Kidney epithelial cell (primary cell): ENCODE data around the gene MAN1A2. TPM values are rescaled to one million over a fixed set of nuclear protein-coding genes. Genes with fewer than 3 reads are reported as not detected.
"Not testable (repeated sequence)": the region's sequence is repeated elsewhere in the genome, so short reads cannot be mapped to it uniquely, and the experiment has no call there.

ENCODE experiments used
- DNase-seq: peaks from one replicate; pipeline ENCODE4 v3.0.0-alpha.2; 2010; ENCODE audit warnings: low read depth
- H3K27me3 ChIP-seq: 2 replicates; pipeline ENCODE4 v1.6.0; 2011; ENCODE audit warnings: low read length; ENCODE audit not compliant: control insufficient read depth, insufficient read depth
- H3K36me3 ChIP-seq: 2 replicates; pipeline ENCODE4 v1.5.1; 2011; ENCODE audit warnings: low read length; ENCODE audit not compliant: control insufficient read depth, insufficient read depth
- H3K4me3 ChIP-seq: 2 replicates; pipeline ENCODE4 v1.5.1; 2011; ENCODE audit warnings: low read depth, mild to moderate bottlenecking, control low read depth, low read length
- total RNA-seq: library from RNA; depleted of rRNA; stranded (reverse); fragments of >200 nt; gene quantifications from 2 replicates; pipeline ENCODE4 v1.2.3, GENCODE V29; 2015
- TF ChIP-seq, protein P1 (sequence below): IDR thresholded peaks from 2 replicates; pipeline ENCODE4 v1.5.1; 2011; ENCODE audit warnings: mild to moderate bottlenecking, moderate library complexity, low read length, control low read depth, inconsistent platforms; ENCODE audit not compliant: insufficient read depth, poor library complexity, severe bottlenecking

MAN1A2 gene
- total RNA-seq, 1 donor from 2014 or later = 22.0 TPM

DNA sequence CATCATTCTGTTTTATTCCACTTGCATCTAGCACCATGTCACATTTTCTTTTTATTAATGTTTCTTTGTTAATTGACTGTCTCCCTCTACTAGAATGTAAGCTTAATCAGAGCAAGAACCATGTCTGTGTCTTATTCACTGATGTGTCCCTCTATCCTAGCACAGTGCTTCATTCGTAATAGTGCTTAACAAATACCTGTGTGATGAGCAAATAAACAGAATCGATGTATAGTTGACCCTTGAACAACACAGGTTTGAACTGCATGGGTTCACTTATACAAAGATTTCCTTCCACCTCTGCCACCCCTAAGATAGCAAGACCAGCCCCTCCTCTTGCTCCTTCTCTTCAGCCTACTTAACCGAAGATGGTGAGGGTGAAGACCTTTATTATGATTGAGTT is 42.9 kb upstream of the MAN1A2 start:
- TF ChIP-seq, protein P1, sequence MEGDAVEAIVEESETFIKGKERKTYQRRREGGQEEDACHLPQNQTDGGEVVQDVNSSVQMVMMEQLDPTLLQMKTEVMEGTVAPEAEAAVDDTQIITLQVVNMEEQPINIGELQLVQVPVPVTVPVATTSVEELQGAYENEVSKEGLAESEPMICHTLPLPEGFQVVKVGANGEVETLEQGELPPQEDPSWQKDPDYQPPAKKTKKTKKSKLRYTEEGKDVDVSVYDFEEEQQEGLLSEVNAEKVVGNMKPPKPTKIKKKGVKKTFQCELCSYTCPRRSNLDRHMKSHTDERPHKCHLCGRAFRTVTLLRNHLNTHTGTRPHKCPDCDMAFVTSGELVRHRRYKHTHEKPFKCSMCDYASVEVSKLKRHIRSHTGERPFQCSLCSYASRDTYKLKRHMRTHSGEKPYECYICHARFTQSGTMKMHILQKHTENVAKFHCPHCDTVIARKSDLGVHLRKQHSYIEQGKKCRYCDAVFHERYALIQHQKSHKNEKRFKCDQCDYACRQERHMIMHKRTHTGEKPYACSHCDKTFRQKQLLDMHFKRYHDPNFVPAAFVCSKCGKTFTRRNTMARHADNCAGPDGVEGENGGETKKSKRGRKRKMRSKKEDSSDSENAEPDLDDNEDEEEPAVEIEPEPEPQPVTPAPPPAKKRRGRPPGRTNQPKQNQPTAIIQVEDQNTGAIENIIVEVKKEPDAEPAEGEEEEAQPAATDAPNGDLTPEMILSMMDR = no peak
- Histone ChIP-seq H3K4me3 (no peak overlapping the region), H3K36me3 (no peaks in the 10 kb centered on the region), H3K27me3 (no peaks in the 10 kb centered on the region)
- no peak for DNase-seq

DNA sequence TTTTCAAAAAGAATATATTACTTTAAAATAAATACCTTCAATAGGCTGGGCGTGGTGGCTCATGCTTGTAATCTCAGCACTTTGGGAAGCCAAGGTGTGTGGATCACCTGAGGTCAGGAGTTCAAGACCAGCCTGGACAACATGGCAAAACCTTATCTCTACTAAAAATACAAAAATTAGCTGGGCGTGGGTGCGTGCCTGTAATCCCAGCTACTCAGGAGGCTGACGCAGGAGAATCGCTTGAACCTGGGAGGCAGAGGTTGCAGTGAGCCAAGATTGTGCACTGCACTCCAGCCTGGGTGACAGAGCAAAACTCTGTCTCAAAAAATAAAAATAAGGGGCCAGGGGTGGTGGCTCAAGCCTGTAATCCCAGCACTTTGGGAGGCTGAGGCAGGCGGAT is 41.2 kb upstream of the MAN1A2 start:
- DNase-seq, H3K27me3 ChIP-seq, H3K4me3 ChIP-seq, H3K36me3 ChIP-seq: not testable (repeated sequence)

DNA sequence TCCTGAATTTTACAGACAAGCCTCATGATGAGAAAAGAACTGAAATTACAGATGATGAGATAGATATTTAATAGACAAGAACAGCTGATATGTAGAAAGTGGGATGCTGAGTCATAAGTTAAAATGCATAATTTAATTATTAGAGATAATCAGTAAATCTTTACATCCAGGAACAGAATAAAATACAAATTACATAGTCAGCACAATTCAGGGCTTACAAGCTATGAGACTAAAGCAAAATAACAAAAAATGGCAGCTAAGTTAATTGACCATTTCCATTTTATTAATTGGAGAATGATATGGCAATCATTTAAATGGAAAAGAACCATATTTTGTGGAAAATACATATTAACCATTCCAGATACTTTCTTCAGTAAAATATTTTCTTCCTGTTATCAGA is 40.2 kb upstream of the MAN1A2 start:
- H3K4me3 ChIP-seq = no peak overlapping the region
- TF ChIP-seq, protein P1 = no peak
- H3K36me3 ChIP-seq = no peaks in the 10 kb centered on the region
- DNase-seq = no peak
- H3K27me3 ChIP-seq = no peaks in the 10 kb centered on the region

DNA sequence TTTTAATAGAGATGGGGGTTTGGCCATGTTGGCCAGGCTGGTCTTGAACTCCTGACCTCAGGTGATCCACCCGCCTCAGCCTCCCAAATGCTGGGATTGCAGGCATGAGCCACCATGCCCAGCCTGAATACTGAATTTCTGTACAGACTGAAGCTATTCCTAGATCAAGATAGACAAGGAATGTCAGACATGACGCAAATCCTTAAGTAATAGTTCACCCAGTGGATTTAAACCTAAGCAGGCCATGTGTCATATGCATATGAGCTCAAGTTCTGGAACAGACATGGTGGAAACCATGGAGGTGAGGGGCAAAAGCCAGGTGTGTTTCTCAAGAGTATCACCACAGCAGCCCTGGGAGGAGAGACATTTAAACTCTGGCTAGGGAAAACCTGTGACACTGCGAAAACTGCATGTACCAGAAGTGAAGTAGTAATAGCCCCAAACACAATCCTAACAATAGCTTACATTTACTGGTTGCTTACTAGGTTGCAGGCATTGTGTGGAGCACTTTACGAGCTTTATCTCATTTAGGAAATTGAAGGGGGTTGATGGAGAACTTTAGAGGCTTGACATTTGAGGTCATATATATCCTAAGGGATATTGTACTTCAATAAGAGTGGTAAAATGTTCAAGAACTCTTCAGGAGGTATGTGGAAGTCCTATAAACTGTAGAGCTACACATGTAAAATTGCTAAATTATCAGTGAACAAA is 31.7 kb upstream of the MAN1A2 start:
- Histone ChIP-seq H3K4me3 (no peak overlapping the region), H3K36me3 (no peaks in the 10 kb centered on the region), H3K27me3 (no peaks in the 10 kb centered on the region)
- TF ChIP-seq, protein P1 = no peak
- no peak for DNase-seq

DNA sequence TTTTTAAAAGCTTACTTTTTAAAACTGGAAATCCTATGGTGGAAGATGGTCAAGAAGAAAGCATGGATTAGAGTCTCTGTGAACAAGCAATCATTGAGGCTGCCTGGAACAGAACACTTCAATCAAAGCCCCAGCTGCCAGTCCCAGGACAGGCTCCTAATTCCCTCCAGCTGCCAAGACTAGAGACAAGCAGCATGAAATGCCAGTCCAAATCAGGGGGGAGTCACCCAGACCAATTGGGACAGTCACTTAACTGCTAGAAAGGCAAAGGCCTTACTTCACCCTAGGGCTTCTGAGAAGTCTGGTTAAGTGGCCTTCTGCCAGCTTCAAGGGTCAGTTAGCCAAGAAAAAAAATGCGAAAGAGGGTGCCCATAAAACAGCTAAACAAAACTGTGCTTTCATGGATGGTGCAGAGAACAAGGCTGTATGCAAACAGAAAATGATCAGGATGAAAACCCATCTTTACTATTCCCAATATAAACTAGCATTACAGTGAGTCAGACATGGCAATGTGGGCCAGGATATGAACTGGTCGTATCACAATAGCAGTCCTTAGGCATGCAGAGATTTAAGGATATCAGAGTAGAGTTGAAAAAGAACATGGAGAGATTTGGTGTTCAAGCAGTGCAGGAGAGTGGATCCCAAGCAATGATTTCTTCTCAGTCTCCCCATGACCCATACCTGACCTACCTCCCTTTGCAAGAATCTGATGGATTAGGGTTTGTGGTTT is 31.0 kb upstream of the MAN1A2 start:
- Histone ChIP-seq H3K4me3 (no peak overlapping the region), H3K36me3 (no peaks in the 10 kb centered on the region), H3K27me3 (no peaks in the 10 kb centered on the region)
- TF ChIP-seq, protein P1 = no peak
- no peak for DNase-seq

DNA sequence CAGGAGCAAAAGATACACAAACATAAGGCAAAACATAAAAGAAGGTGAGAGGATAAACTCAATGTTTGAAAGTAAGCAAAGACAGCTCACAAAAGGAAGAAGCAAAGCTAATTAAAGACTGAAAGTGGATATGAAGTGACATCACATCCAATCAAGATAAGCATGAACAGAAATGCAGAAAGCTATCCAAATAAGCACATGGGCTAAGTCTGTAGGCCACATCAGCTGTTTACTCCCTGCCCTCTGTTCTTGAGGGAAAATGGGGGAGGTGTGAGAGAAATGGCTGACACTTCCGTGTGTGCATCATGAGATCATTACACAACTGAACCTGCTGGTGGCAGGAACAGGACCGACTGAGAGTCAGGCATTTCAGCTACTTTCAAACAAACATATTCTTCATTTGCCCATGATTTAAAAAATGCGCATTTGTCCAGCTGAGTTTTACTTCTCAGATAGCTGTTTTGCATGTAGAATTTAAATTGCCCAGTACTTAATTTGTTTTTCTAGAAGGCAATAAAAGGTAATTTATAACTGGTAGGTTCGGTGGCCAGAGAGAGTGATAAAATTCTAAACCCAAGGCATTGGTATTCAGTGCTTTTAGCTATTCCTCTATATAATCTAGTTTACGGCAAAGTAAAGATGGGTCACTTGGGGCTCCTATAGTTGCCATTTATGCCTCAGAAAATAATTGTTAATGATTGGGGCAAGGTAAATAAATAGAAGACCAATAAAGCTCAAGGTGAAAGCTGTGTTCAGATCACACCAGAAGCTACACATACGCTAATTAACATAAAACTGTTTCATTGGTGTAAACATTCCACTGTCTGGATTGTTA is 27.2 kb upstream of the MAN1A2 start:
- TF ChIP-seq, protein P1 = peak; percentile 14
- peak; percentile 59 for DNase-seq

More for the DNA sequence above, 27.2 kb upstream of the MAN1A2 start:
- Histone ChIP-seq H3K36me3 (no peaks in the 10 kb centered on the region), H3K27me3 (no peaks in the 10 kb centered on the region), H3K4me3 (no peak overlapping the region)
